Bone marrow (tissue), 2 donors: ENCODE data around the gene ATP5PD.
A peak's percentile ranks its signal among the peaks of the same experiment; 100 is the strongest.

Source experiments
- DNase-seq, 2 donors: peaks; one replicate each; lab custom pipeline; 2025; lab: John Stamatoyannopoulos, UW

Gene ATP5PD

DNA sequence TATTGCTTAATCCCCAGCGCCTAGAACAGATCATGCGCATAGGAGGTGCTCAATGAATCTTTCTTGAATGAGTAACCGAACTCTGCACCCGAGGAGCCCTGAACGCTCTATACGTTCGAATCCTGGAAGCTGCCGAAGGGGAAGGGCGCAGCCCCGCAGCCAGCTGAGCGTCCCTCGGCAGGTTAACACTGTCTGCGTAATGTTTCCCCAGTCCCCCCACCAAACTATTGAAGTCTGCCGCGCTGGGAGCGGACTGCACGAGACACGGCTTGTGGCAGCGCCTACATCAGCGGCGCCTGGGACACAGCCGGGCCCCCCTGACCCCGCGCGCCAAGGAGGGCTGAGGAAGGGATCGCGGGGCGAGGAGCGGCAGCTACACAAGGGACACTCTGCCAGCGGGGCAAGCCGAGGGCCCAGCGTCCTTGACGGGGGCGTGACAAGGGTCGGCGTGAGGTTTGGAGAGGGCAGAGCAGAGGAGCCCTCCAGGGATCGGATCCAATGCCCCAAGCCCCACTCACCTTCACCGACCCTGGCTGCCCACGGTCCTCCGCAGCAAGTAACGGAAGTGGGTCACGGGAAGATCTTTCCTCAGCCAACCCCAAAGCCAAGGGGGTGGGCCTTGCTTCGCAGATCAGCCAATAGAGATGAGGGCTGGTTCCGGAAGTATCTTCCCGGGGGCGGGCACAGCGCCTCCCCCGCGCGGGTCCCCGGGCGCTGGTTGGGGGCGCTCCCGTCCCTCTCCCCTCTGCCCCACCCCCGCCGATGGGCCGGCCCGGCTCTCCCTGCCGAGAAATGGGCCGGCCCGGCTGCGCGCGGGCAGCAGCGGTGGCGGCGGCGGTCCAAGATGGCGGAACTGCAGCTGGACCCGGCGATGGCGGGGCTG, at the start of gene ATP5PD, which contains the start of gene KCTD2:
Gene ATP5PD, minus strand, starts transcription at position 563 of the 883 bp plus-strand sequence. CDS start 4,319 bp downstream, outside the sequence.
Gene KCTD2, plus strand, starts transcription at position 819 of the 883 bp plus-strand sequence. Its CDS starts 26 bp downstream, at position 845.
- peak; percentile 80 to 89 for DNase-seq

DNA sequence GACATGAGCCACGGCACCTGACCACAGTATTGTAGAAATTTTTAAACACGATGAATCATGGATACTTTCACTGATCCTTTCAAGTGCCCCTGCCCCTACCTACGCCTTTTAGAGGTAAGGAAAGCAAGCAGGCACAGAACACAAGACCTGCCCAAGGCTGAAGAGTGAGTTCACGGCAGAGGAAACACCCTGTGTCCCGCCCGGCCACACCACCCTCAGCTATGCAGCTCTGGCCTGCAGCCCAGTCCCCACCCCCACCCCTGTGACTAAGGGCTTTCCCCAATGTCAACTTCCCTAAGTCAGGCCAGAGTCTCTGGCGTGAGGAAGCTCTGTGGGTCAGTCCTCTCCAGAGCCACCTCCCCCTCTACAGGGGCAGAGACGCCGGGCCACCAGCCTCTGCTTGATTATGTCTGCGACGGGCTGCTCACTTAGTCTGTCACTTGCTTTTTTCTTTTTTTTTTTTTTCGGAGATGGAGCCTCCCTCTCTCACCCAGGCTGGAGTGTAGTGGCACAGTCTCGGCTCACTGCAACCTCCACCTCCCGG, 49.4 kb upstream of the ATP5PD start:
- DNase-seq = peak; percentile 72 to 79

DNA sequence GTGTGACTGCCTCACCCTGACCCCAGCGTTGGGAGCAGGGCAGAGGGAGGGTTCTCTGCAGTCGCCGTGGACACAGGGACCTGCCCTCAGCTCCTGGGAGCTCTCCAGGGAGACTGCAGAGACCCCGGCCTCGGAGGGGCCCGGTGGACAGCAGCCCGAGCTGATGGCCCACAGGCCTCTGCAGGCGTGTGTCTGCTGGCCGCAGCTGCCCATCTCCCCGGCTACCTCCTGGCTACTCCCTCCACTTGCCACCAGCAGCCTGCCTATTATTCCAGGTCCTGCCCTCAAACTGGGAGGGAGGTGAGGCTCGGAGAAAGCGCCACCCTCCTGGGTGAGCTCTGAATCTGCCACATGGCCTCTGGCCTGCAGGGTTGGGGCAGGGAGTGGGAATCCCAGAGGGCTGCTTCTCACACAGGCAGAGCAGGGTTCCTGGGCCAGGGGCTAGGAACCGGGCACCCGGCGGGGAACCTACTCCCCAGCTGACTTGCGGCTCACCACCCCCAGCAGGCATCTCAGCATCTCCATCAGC, 48.2 kb upstream of the ATP5PD start:
- DNase-seq = no peak

DNA sequence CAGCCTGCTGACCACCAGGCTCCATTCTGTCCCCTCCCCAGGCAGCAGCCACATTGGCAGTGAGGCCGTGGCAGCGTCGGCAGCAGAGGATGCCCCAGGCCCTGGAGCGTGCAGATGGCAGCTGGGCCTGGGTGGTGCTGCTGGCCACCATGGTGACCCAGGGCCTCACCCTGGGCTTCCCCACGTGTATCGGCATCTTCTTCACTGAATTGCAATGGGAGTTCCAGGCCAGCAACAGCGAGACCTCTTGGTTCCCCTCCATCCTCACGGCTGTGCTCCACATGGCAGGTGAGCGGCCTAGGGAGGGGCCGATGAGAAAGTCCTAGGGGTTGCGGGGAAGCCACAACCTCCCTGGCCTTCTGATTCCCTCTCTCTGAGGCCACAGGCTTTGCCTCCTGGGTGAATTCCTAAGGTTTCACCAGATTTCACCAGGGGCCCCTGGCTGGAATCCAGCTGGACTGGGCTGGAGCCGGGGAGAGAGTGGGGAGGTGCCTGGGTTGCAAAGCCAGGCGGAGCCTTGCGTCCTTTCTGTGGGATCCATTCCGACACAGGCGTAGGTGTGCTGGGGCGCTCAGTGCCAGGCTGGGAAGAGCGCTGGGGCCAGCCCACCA, 46.9 kb upstream of the ATP5PD start:
- no peak for DNase-seq

DNA sequence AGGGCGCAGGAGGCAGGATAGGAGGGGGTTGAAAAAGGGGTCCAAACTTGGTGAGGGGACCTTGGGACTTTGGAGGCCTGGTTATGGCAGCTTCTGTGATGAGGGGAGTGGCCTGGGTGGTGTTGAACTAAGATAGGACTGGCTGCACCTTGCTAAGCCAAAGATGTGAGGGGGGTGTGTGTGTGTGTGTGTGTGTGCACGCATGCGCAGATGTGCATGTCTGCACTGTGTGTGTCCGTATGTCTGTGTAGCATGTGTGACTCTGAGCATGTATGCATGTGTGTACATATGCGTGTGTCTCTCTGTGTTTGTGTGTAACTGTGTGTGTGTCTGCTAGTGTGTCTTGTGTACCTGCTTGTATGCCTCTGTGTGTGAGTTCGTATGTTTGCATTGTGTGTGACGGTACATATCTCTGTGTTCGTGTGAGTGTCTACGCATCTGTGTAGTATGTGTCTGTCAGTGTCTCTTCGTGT, 45.1 kb upstream of the ATP5PD start:
- no peak for DNase-seq

DNA sequence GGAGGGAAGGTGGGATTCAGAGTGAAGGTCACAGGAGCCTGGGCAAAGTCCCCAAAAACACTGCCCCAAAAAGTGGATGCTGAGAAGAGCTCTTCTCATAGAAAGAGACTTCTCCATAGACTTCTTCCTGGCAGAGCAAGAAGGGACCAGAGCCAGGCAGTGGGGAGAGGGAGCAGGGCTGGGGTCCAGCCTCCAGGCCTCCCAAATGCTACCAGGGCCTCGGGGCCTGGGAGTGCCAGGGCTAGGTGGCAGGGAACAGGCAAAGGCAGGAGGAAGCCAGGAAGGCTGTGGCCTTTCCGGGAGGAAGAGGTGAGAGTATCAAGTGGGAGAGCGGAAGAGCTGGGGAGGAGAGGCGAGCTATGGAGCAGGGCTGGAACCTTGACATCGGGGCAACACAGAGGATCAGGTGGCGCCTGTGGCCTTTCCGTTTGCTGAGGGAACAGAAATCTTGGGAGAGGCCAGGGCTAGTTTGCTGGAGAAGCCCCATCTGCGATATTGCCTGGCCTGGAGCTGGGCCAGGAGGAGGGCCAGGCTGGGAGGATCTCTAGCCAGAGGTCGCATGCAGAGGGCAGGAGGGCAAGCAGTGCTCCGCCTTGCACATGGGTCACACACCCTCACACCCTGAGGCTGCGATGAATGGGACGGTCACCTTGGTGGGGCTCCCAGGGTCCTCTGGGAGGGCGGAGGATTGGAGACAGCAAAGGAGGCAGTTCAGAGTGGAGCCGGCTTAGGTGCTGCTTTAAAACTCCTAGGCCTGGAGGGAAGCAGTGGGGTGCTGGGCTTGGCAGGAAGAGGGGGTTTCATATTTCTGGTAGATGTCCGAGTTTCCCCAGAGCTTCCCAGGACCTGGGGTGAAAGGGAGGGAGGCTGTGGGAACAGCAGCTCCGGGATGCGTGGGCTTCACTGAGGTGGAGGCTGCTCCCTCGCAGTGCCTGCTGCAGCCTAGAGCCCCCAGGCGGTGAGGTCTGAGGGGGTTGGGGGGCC, 44.4 kb upstream of the ATP5PD start:
- DNase-seq = no peak

DNA sequence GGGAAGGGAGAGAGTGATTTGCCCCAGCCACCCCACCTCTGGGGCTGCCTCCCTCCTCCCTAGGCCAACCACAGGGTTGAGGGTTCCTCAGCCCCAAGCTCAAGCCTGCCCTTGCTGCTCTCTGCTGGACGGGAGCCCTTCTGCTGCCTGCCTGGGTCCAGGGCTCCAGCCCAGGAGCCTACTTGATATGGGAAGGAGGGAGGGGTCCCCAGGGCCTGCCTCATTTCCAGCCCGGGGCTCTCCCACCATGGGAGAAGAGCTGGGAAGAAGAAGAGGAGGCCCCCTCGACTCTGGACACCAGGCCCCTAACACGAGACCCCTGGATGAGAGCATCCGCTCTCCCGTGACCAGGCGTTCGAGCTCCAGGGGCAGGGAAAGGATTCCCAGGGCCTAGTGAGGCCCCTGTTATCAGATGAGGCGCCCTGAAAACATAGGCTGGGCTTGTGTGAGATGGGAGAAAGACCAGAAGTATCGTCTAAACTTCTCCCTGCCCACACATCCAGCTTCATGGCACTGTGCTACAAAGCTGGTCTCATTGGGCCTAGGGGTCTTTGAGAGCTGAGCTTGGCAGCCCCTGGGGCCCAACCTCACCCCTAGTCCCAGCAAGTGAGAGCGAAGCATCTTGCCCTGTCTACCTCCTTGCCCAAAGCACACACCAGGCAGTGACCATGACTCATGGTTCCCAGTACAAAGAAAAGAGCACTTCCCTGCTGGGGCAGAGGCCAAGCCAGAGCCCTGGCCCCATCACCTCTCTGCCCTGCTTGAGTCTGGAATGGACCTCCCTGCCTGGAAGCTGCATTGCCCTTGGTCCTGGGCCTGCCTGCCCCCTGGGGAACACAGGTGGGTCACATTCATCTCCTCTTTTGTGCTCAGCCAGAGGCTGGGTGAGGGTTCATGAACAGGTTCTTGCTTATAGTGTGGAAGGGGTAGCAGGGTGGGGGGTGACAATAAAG, 42.0 kb upstream of the ATP5PD start:
- no peak for DNase-seq

DNA sequence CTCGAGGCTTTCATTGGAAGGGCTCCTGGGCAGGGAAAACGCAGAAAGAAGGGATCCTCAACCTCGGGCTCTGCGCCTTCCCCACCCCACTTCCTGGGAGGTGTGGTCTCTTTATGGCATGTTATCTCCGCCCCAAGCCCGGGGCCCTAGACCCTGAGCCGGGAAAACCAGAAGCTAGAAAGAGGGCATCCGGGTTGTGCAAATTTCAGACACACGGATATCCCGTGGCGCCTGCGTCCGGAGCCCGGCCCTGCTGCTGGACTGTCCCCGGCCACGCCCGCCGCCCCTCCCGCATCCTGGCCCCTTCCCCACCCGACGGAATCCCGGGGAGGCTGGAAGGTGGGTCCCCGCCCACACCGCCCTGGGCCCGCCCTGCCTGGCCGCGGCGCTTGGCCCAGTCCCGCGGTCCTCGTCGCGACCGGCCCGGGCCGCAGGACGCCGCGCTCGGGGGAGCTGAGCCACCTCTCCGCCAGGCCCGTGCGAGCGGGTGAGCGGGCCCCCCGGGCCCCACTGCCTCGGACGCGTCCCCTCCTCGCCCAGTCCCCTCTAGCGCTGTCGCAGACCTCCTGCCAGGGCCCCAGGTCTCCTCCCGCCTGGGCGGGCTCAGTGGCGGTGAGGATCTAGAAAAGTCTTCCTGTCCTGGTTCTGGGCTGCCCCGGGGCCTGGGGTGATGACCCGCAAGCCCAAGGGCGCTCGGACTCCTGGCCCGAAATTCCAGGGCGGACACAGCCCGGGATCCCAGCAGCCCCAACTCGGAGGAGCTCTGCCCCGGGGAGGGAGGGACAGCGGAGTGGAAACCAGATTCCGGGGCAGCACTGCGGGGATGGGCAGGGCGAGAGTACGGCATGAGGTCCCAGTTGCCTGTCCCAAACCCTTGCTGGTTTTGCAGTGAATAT, 41.0 kb upstream of the ATP5PD start, which contains the start of gene SLC16A5:
Gene SLC16A5, plus strand, starts transcription at position 397 of the 896 bp plus-strand sequence. CDS start 5,683 bp downstream, outside the sequence.
- DNase-seq = peak; percentile 57 to 60

DNA sequence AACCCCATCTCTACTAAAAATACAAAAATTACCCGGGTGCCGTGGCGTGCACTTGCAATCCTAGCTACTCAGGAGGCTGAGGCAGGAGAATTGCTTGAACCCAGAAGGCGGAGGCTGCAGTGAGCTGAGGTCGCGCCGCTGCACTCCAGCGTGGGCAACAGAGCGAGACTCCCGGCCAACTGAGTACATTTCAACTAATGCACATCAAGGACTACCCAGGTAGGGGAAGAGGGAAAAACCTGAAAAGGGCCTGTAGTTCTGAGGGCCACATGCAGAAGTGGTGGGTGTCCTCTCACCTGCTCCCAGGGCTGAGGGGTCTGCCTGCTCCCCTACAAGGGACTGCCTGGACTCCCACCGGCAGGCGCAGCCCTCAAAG, 40.4 kb upstream of the ATP5PD start:
- DNase-seq = no peak

DNA sequence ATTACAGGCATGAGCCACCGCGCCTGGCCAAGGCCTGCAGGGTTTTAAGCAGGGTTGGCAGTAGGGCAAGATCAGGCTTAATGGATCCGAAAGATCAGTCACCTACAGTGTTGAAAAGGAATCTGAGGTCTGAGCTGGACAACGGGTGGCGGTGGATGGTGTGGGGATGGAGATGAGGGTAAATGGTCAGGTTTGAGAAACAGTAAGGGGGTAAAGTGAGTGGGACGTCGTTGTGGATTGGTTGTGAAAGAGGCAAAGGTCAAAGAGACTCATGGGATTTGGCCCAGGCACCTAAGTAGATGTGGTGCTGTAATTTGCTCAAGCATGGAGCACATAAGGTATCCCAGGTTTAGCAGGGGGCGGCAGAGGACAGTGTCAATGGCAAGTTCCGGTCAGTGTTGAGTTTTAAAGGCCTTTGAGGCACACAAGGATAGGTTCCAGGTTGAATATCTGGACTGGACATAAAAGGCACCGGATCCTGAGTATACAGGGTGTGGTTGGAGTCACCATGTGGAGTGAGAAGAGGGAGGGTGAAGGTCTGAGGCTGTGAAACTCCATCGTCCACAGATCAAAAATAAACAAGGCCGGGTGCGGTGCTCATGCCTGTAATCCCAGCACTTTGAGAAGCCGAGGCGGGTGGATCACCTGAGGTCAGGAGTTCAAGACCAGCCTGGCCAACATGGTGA, 39.9 kb upstream of the ATP5PD start:
- no peak for DNase-seq

DNA sequence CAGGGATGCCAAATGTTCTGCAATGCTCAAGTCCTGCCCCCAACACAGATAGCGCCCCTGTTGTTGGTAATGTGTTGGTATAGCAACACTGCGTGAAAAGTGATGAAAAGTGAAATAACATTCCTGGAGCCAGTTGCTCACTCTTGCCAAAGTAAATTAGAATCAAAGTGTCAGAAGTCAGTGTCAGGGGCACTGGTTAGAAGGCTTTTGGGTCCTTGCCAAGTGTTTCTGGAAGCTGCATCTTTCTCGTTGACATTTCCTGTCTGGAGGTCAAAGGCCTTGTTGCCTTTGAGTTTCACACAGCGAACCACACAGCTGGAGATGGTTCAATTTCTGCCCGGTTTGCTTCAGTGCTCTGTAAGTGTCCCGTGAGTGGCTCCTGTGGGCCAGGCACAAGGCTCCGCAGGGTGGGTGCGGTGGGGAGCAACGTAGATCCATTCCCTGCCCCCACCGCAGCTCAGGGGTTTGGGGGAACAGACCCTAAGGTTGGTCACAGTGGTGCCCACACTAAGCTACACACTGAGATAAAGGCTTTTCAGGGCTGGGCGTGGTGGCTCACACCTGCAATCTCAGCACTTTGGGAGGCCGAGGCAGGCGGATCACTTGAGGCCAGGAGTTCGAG, 37.4 kb upstream of the ATP5PD start:
- DNase-seq = no peak

DNA sequence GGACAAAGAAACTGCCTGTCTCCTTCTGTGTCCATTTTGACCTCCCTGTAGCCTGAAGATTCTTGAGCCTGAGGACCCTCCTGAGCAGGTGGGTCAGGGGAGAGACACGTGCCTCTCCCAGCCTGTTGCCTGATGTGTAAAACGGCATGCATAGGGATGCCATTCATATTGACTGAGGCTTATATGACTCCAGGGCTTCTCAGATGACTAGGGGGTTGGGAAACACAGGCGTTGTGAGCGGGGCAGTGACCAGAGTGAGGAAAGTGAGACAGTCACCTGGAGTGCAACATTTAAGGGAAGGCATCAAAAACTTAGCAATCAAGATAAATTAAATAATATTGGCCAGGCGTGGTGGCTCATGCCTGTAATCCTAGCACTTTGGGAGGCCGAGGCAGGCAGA, 35.9 kb upstream of the ATP5PD start:
- DNase-seq = no peak

DNA sequence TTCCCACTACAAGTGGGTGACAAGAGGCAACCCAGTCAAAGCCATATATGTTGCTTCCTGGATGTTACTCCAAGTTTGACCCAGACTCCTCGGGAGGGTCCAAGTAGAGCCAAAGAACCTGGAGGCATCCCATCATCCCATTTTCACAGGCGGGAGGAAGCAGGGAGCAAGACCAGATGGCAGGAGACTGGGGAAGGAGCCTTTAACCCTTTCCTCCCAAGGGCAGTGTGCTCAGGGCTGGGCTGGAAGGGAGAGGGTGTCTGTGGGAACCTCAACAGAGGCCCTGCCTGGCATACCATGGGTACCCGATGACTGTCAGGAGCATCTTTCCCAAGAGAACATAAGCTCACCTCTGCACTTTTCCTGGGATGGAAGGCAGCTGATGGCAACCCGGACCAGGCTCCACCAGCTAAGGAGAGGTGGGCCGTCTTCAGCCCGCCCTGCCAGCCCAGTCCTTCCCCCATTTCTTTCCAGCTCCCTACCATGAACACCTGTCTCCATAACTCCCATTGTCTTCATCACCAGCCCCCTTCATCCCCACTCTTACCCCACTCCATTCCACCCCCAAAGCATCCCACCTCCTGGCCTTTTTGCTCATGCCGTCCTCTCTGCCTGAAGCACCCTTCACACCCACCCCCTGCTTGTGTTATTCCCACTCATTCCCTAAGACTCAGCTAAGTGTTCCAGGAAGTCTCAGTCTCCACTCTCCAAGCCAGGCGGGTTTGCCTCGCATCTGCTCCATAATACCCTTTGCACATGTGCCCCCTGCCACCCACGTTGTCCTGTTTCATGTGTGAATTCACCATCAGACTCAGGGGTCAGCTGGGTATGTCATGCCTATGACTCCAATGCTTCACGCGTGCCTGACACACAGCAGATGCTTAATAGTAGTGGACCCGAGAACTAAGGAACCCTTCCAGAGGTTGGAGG, 35.1 kb upstream of the ATP5PD start:
- no peak for DNase-seq

DNA sequence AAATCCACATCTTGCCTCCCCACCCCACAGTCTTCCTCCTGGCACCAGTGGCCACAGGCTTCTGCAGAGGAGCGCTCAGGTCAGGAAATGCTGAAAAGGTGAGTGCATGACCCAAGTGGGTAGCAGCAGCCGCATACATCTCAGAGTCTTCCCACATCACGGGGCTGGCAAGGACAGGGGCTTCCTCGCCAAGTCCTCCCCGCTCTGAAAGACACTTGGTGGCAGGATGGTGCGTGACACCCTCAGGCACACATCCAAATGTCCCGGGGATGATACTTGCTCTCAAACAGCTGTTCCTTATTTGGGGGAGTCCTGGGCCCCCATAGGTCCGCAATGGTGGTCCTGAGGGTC, 32.2 kb upstream of the ATP5PD start:
- DNase-seq = no peak

DNA sequence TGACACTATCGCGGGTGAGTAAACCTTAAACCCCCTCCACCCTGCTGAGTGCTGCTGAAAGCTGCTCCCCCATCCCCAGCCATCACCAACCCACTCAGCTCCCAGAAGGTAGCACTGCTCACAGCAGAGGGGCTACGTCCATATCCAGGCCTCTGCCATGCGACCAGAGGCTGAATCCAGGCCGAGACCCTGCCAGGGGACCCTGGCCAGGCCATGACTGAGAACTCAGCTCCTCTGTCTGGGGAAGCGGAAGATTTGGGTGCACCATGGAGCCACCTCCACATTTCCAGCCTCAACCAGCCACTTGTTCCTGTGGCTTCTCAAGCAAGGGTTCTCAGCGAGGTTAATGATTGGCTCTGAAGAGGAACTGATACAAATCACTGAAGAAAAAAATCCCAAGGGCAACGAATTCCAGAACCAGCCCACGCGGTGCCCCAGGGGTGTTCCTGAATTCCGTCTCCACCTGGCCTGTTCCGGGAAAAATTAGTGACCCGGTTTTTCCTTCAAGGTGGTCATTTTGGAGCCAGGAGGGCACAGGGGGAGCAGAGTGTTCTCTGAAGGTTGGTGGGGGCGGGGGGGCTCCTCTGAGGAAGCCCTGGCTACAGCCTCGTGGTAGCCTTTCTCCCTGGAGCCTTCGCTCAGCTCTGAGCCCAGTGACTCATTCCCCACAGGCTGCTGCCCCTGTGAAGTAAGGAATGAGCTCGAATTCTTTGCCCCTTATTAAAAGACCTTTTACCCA, 31.7 kb upstream of the ATP5PD start:
- DNase-seq = no peak
